Measurements from ENCODE around the gene GALNT12. TPM values are rescaled to one million over a fixed set of nuclear protein-coding genes. Genes with fewer than 3 reads are reported as not detected.

The GALNT12 gene
- total RNA-seq, 1 donor from 2014 or later = 10.3 TPM

- Mint-ChIP-seq H3K4me3 (no peak overlapping the region), H3K27ac (no peak overlapping the region), H3K4me1 (peaks cover 5% of the 10 kb centered on the region), H3K9me3 (no peaks in the 10 kb centered on the region), H3K27me3 (ENCODE audit: low read depth) (peaks cover 33% of the 10 kb centered on the region), H3K36me3 (no peaks in the 10 kb centered on the region)
- DNase-seq (ENCODE audit: low spot score in 2 of 2, unreplicated experiment in 2 of 2) = no peak
- TF ChIP-seq CTCF (IDR thresholded peaks at IDR 0.05; ENCODE audit: unreplicated experiment) = no peak
These were observed 67.3 kb downstream of the GALNT12 start for GRCh38 chr9:98874721-98875255.

DNA sequence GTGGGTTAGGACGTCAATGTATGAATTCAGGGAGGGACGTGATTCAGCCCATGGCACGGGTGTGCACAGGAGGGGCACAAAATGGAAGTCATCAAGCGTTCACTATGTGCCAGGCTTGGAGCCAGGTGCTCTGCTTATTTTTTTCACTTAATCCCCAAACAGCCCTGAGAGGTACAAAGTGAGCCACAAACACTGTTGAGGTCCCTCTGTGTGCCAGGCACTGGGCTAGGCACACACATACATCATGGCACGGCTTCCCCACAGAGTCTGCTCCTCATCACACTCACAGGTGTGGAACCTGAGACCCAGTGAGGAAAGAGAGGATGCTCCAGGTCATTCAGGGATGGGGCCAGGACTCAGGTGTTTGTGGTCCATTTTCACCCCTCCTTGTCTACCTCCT, 68.1 kb downstream of the GALNT12 start:
- Mint-ChIP-seq H3K27me3 (ENCODE audit: low read depth) (peaks cover 39% of the 10 kb centered on the region), H3K27ac (no peak overlapping the region), H3K9me3 (no peaks in the 10 kb centered on the region), H3K4me3 (no peak overlapping the region), H3K4me1 (peaks cover 5% of the 10 kb centered on the region), H3K36me3 (no peaks in the 10 kb centered on the region)
- TF ChIP-seq CTCF (IDR thresholded peaks at IDR 0.05; ENCODE audit: unreplicated experiment) = no peak
- no peak for DNase-seq (ENCODE audit: low spot score in 2 of 2, unreplicated experiment in 2 of 2)

DNA sequence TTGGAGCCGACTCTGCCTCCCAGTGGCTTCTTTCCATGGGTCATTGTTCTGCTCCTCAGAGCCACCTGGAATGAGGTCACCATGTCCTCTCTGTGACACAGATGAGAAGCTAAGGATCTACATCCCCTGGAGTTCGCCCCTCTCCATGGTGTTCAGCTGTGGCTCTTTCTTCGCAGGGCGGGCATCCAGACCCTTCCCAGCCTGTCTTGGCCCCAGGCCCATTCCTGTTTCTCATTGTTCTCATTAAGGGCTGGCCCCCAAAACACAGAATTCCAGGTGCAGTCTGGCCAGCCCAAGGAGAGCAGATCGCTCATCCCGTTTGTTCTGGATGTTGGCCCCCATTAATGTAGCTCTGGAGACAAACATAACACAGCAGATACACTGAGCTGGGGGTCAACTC, 69.8 kb downstream of the GALNT12 start:
- no peak overlapping the region for H3K4me3 Mint-ChIP-seq
- H3K36me3 Mint-ChIP-seq = no peaks in the 10 kb centered on the region
- DNase-seq (ENCODE audit: low spot score in 2 of 2, unreplicated experiment in 2 of 2) = no peak
- H3K9me3 Mint-ChIP-seq = no peaks in the 10 kb centered on the region
- no peak overlapping the region for H3K27ac Mint-ChIP-seq
- peaks cover 5% of the 10 kb centered on the region for H3K4me1 Mint-ChIP-seq
- H3K27me3 Mint-ChIP-seq (ENCODE audit: low read depth) = peaks cover 44% of the 10 kb centered on the region
- TF ChIP-seq CTCF (IDR thresholded peaks at IDR 0.05; ENCODE audit: unreplicated experiment) = no peak

GRCh38 chr9:98879094-98879962, 71.9 kb downstream of the GALNT12 start:
- Mint-ChIP-seq H3K9me3 (no peaks in the 10 kb centered on the region), H3K4me1 (peaks cover 5% of the 10 kb centered on the region), H3K4me3 (no peak overlapping the region), H3K27ac (peak overlapping the region; percentile 17), H3K36me3 (no peaks in the 10 kb centered on the region), H3K27me3 (ENCODE audit: low read depth) (peaks cover 51% of the 10 kb centered on the region)
- no peak for DNase-seq (ENCODE audit: low spot score in 2 of 2, unreplicated experiment in 2 of 2)
- TF ChIP-seq CTCF (IDR thresholded peaks at IDR 0.05; ENCODE audit: unreplicated experiment) = no peak

DNA sequence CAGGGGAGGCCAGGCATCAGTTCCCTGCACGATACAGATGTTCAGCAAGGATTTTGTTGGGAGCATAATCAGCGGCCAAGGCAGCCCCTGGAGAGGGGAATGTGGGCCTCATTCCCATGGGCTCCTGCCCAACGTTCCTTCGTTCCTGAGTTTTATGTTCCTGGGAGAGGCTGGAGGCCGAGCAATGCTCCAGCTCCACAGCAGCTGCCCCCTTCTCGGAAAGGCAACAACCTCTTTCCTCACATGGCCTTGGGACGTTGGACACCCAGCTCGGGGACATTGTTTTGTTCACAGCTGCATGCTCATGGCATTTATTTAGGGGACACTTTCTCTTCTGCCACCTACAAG, 72.5 kb downstream of the GALNT12 start:
- Mint-ChIP-seq H3K27ac (no peak overlapping the region), H3K9me3 (no peaks in the 10 kb centered on the region), H3K4me3 (no peak overlapping the region), H3K4me1 (peaks cover 5% of the 10 kb centered on the region), H3K36me3 (no peaks in the 10 kb centered on the region), H3K27me3 (ENCODE audit: low read depth) (peaks cover 55% of the 10 kb centered on the region)
- no peak for DNase-seq (ENCODE audit: low spot score in 2 of 2, unreplicated experiment in 2 of 2)
- no peak for TF ChIP-seq CTCF (IDR thresholded peaks at IDR 0.05; ENCODE audit: unreplicated experiment)

Data from mesothelial cell of epicardium (in vitro differentiated cells).